ENCODE measurements around the gene OPN4.

- TF ChIP-seq CTCF (IDR thresholded peaks at IDR 0.05) = no peak
- TF ChIP-seq POLR2A (IDR thresholded peaks at IDR 0.05) = no peak
These were observed 23.0 kb downstream of the OPN4 start for GRCh38 chr10:86677374-86677773.

Data from testis (tissue), 2 donors.